Left kidney (tissue), 2 donors: Measurements from ENCODE around the gene KASH5. TPM values are rescaled to one million over a fixed set of nuclear protein-coding genes. Genes with fewer than 3 reads are reported as not detected.
"Not testable (repeated sequence)": the region's sequence is repeated elsewhere in the genome, so short reads cannot be mapped to it uniquely, and the experiment has no call there.

ENCODE experiments used
- DNase-seq: peaks from one replicate; pipeline ENCODE4 v3.0.0-alpha.2; 2013
- polyA plus RNA-seq: library from polyadenylated mRNA; unstranded; fragments of 120-200 nt; gene quantifications from one replicate; pipeline ENCODE4 v1.2.1, GENCODE V29; 2013; ENCODE audit not compliant: insufficient read length

KASH5 gene
- polyA plus RNA-seq, 1 donor: 0.17 TPM

GRCh38 chr19:49455773-49456172 is 67.7 kb downstream of the KASH5 start:
- peak; percentile 70 for DNase-seq

GRCh38 chr19:49456326-49456725 is 68.3 kb downstream of the KASH5 start:
- no peak for DNase-seq

DNA sequence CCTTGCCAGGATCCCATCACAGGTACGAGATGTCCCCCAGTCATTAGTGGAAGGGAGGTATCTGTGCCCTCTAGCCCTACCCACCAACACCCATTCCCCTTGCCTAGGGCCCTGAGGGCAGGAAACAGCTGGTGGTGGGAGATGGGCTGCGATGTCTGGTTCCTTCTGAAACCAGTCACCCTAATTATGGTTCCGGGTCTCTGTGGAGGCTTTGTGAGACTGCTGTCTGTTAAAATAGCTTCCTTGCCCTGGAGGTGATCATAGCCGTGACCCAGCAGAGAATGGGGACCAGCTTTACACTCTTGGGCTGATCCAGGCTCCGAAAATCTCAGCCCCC is 70.5 kb downstream of the KASH5 start:
- no peak for DNase-seq

- no peak for DNase-seq
Measured at GRCh38 chr19:49459388-49459787, 71.3 kb downstream of the KASH5 start.

DNA sequence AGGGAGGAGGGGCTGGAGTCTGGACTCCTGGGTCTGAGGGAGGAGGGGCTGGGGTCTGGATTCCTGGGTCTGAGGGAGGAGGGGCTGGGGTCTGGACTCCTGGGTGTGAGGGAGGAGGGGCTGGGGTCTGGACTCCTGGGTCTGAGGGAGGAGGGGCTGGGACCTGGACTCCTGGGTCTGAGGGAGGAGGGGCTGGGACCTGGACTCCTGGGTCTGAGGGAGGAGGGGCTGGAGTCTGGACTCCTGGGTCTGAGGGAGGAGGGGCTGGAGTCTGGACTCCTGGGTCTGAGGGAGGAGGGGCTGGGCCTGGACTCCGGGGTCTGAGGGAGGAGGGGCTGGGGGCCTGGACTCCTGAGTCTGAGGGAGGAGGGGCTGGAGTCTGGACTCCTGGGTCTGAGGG is 73.1 kb downstream of the KASH5 start:
- DNase-seq: not testable (repeated sequence)

- no peak for DNase-seq
Measured at GRCh38 chr19:49461656-49462055, 73.6 kb downstream of the KASH5 start.

- no peak for DNase-seq
Measured at GRCh38 chr19:49462492-49462891, 74.4 kb downstream of the KASH5 start.

- no peak for DNase-seq
Measured at GRCh38 chr19:49463960-49464740, 76.1 kb downstream of the KASH5 start.

DNA sequence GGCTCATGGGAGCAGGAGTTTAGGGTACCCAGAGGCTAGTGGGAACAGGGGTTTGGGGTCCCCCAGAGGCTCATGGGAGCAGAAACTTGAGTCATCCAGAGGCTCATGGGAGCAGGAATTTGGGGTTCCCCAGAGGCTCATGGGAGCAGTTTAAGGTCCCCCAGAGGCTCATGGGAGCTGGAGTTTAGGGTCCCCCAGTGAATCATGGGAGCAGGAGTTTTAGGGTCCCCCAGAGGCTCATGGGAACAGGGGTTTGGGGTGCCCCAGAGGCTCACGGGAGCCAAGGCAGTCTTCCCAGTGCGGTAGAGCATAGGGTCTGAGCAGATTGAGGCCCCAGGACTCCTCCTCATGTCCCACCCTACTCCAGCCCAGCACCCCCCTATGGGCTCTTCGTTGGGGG is 77.3 kb downstream of the KASH5 start:
- DNase-seq: no peak

Other genes with a start within 250 kb of the KASH5 start
- 22.9 TPM for gene HRC, start 232.9 kb upstream of the KASH5 start, polyA plus RNA-seq
- gene TRPM4, start 230.5 kb upstream of the KASH5 start, polyA plus RNA-seq: 29.4 TPM
- gene SLC6A16, start 63.1 kb upstream of the KASH5 start, polyA plus RNA-seq: 5.3 TPM
- gene CD37, start 52.8 kb upstream of the KASH5 start, polyA plus RNA-seq: 53.3 TPM
- gene TEAD2, start 25.8 kb upstream of the KASH5 start, polyA plus RNA-seq: 92.8 TPM
- 5.0 TPM for gene DKKL1, start 24.4 kb upstream of the KASH5 start, polyA plus RNA-seq
- not detected for gene PTH2, start 35.2 kb downstream of the KASH5 start, polyA plus RNA-seq
- gene GFY, start 37.1 kb downstream of the KASH5 start, polyA plus RNA-seq: not detected
- gene SLC17A7, start 53.3 kb downstream of the KASH5 start, polyA plus RNA-seq: 0.43 TPM
- 91.6 TPM for gene PIH1D1, start 63.6 kb downstream of the KASH5 start, polyA plus RNA-seq
- 16.6 TPM for gene ALDH16A1, start 65.0 kb downstream of the KASH5 start, polyA plus RNA-seq
- 3.3 TPM for gene FLT3LG, start 86.0 kb downstream of the KASH5 start, polyA plus RNA-seq
- 2,088 TPM for gene RPL13A, start 99.4 kb downstream of the KASH5 start, polyA plus RNA-seq
- gene RPS11, start 108.2 kb downstream of the KASH5 start, polyA plus RNA-seq: 2,367 TPM
- 222 TPM for gene FCGRT, start 124.4 kb downstream of the KASH5 start, polyA plus RNA-seq
- gene RCN3, start 139.8 kb downstream of the KASH5 start, polyA plus RNA-seq: 14.6 TPM
- gene NOSIP, start 192.3 kb downstream of the KASH5 start, polyA plus RNA-seq: 61.9 TPM
- 7.3 TPM for gene PRRG2, start 193.1 kb downstream of the KASH5 start, polyA plus RNA-seq
- 20.7 TPM for gene PRR12, start 202.9 kb downstream of the KASH5 start, polyA plus RNA-seq